Central memory CD8-positive, alpha-beta T cell (primary cell): ENCODE results near the gene EPHX1.
A peak's percentile ranks its signal among the peaks of the same experiment; 100 is the strongest.
"Not testable (repeated sequence)": the region's sequence is repeated elsewhere in the genome, so short reads cannot be mapped to it uniquely, and the experiment has no call there.

Source experiments
- ATAC-seq: fragments of 150-1000 bp; cut with Tn5 transposase; replicated peaks from 2 replicates; pipeline ENCODE4 v1.10.0; 2022; ENCODE audit warnings: mild to moderate bottlenecking, moderate FRiP score, moderate number of reproducible peaks; ENCODE audit not compliant: poor library complexity, severe bottlenecking; ENCODE audit errors: extremely low read depth
- DNase-seq, 2 donors: peaks; one replicate each; pipeline ENCODE4 v3.0.0; 2021; ENCODE audit warnings: low spot score in 2 of 2
- H3K27ac Mint-ChIP-seq: one replicate; pipeline ENCODE4 v1.8.0; 2022; ENCODE audit warnings: low read depth, mild to moderate bottlenecking, moderate library complexity, mixed read lengths
- H3K27me3 Mint-ChIP-seq: one replicate; pipeline ENCODE4 v1.8.0; 2022; ENCODE audit warnings: mixed read lengths
- H3K36me3 Mint-ChIP-seq: one replicate; pipeline ENCODE4 v1.8.0; 2022; ENCODE audit warnings: mild to moderate bottlenecking, moderate library complexity, mixed read lengths; ENCODE audit not compliant: insufficient read depth
- H3K4me1 Mint-ChIP-seq: one replicate; pipeline ENCODE4 v1.8.0; 2022; ENCODE audit warnings: mixed read lengths
- H3K4me3 Mint-ChIP-seq: one replicate; pipeline ENCODE4 v1.8.0; 2022; ENCODE audit warnings: mild to moderate bottlenecking, moderate library complexity, mixed read lengths
- H3K9me3 Mint-ChIP-seq: one replicate; pipeline ENCODE4 v1.8.0; 2022; ENCODE audit warnings: mixed read lengths

EPHX1 gene

DNA sequence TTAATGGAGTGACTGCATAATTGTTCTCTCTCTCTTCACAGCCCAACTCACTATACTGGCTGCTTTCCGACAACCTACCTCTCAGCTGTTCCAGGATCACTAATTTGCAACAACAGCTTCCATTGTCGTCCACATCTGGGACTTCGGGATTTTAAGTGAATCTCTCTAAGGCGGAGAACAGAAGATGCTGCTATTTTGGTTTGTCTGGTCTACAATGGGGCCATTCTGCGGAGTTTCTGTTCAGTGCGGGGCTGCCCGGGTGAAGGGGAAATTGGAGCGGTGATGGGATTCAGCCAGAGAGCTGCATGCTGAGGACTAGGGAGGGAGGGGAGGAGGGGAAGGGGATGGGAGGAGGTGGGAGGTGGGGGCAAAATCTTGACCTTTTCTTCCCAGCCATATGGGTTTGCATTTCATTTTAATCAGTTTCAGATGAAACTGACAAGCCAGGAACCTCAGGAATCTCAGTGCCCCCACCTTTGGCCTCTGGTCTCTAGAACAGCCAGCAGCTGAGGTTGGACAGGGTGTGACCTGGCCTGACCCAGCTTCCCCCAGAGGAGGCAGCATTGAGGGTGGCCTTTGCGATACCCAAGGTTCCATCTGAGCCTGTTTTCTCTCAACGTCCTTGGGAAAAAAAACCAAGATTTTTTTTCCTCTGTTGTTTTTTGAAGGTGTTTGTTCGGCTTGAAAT, 39.2 kb upstream of the EPHX1 start:
- DNase-seq (no peak), ATAC-seq (no peak)
- Mint-ChIP-seq H3K36me3 (peaks cover 3% of the 10 kb centered on the region), H3K9me3 (no peaks in the 10 kb centered on the region), H3K4me1 (peaks cover 5% of the 10 kb centered on the region), H3K27me3 (peaks cover 12% of the 10 kb centered on the region), H3K27ac (no peak overlapping the region), H3K4me3 (no peak overlapping the region)

DNA sequence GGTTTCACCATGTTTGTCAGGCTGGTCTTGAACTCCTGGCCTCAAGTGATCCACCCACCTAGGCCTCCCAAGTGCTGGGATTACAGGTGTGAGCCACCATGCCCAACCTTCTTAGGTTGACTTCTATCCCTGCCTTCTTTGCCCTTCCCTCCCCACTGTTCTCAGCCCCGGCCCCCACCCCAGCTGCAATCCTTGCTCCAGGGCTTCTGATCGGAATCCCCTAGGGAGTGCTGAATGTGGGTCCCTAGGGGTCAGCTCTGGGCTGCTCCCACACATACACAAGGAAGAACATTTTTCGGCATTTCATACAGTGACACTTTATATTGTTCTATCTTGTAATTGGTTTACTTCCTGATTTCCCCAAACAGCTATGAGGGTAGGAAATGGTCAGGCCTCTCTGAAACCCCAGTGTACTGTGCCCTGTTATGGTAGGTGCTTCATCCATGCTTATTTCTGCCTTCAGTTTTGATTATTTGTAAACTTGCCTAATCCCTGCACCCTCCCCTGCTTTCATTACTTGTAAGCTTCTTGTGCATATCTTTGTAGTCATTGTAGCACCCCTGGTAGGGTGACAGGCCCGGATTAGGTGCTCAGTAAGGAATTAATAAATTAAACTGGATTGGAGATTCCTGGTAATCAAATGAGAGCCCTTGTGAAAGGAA, 38.1 kb upstream of the EPHX1 start:
- H3K36me3 Mint-ChIP-seq = peaks cover 3% of the 10 kb centered on the region
- no peak for ATAC-seq
- peaks cover 5% of the 10 kb centered on the region for H3K4me1 Mint-ChIP-seq
- DNase-seq = no peak
- H3K27ac Mint-ChIP-seq = no peak overlapping the region
- no peak overlapping the region for H3K4me3 Mint-ChIP-seq
- peaks cover 1% of the 10 kb centered on the region for H3K27me3 Mint-ChIP-seq
- no peaks in the 10 kb centered on the region for H3K9me3 Mint-ChIP-seq

DNA sequence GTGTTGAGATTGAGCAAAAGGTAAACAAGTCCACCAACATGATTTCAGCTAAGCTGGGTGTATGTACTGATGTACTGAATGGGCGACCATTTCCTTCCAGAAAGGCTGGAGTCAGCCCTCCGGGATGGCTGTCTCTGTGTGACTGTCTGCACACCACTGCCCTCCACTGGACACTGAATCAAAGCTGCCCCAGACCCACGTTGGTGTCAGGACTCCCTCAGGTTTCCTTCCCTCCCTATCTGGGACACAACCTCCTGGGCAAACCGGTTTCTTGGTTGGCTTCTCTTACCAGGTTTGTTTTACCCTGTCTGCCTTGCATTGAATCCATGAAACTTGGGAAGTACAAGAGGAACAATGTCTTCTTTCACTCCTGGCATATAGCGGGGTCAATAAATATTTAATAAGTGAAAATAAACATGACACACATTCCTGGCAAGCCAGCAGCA, 37.6 kb upstream of the EPHX1 start:
- Mint-ChIP-seq H3K9me3 (no peaks in the 10 kb centered on the region), H3K27ac (no peak overlapping the region), H3K27me3 (no peaks in the 10 kb centered on the region), H3K36me3 (peaks cover 3% of the 10 kb centered on the region), H3K4me1 (peaks cover 5% of the 10 kb centered on the region), H3K4me3 (no peak overlapping the region)
- ATAC-seq = no peak
- no peak for DNase-seq

DNA sequence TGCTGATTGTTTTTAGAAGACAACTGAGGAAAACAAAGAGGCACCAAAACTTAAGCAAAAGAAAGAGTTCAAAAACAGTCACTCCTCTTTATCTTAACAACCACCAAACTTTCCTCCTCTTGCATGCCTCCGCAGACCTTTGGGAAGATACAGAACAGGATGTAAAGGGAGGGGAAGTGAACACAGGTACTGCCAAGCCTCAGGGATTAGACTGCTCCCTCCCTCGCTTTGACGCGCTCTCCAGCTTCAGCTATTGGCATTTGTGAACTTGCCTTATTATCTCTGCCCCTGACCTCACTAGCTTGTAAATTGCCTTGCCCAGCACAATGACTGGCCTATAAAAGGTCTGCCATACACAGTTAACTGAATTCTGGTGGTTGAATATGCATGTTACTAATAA, 37.1 kb upstream of the EPHX1 start:
- no peaks in the 10 kb centered on the region for H3K9me3 Mint-ChIP-seq
- no peak overlapping the region for H3K27ac Mint-ChIP-seq
- no peaks in the 10 kb centered on the region for H3K27me3 Mint-ChIP-seq
- DNase-seq (no peak), ATAC-seq (no peak)
- no peak overlapping the region for H3K4me3 Mint-ChIP-seq
- peaks cover 3% of the 10 kb centered on the region for H3K36me3 Mint-ChIP-seq
- H3K4me1 Mint-ChIP-seq = peaks cover 5% of the 10 kb centered on the region

DNA sequence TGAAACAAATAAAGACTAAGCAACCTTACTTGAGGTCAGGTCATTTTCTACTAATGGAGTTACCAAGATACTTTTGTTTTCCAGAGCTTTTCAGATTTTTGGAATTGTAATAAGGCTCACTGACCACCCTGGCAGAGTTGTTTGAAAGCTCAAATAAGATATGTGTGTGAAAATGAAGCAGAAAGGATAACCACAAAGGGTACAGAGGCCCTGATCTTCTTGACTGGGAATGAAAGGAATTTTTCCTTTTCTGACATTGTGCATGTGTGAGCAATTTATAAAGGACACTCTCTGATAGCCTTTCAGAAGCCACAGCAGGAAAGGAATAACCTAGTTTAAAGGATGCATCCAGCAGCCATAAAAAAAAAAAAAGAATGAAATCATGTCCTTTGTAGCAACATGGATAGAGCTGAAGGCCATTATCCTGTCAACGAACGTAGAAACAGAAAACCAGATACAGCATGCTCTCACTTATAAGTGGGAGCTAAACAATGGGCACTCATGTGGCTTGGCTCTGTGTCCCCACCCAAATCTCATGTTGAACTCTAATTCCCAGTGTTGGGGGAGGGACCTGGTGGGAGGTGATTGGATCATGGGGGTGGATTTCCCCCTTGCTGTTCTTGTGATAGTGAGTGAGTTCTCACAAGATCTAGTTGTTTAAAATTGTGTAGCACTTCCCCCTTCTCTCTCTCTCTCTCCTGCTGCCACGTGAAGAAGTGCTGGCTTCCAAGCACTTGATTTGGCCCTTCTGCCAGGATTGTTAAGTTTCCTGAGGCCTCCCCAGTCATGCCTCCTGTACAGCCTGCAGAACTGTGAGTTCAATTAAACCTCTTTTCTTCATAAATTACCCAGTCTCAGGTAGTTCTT, 35.4 kb upstream of the EPHX1 start:
- H3K4me1 Mint-ChIP-seq = peaks cover 5% of the 10 kb centered on the region
- H3K4me3 Mint-ChIP-seq = no peak overlapping the region
- H3K9me3 Mint-ChIP-seq = no peaks in the 10 kb centered on the region
- no peak for DNase-seq
- no peak for ATAC-seq
- H3K27me3 Mint-ChIP-seq = no peaks in the 10 kb centered on the region
- no peak overlapping the region for H3K27ac Mint-ChIP-seq
- peaks cover 5% of the 10 kb centered on the region for H3K36me3 Mint-ChIP-seq

DNA sequence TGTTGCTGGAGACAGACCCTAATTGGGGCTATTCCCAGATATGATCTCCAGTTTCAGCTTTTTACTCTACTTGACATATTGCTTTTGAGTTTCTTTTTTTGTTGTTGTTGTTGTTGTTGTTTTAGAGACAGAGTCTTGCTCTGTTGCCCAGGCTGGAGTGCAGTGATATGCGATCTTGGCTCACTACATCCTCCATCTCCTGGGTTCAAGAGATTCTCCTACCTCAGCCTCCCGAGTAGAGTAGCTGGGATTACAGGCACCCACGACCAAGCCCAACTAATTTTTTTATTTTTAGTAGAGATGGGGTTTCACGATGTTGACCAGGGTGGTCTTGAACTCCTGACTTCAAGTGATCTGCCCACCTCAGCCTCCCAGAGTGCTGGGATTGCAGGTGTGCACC, 33.6 kb upstream of the EPHX1 start:
- H3K27me3 Mint-ChIP-seq = no peaks in the 10 kb centered on the region
- DNase-seq = no peak
- no peak overlapping the region for H3K27ac Mint-ChIP-seq
- peaks cover 11% of the 10 kb centered on the region for H3K36me3 Mint-ChIP-seq
- no peak for ATAC-seq
- H3K9me3 Mint-ChIP-seq = no peaks in the 10 kb centered on the region
- peaks cover 15% of the 10 kb centered on the region for H3K4me1 Mint-ChIP-seq
- H3K4me3 Mint-ChIP-seq = no peak overlapping the region

DNA sequence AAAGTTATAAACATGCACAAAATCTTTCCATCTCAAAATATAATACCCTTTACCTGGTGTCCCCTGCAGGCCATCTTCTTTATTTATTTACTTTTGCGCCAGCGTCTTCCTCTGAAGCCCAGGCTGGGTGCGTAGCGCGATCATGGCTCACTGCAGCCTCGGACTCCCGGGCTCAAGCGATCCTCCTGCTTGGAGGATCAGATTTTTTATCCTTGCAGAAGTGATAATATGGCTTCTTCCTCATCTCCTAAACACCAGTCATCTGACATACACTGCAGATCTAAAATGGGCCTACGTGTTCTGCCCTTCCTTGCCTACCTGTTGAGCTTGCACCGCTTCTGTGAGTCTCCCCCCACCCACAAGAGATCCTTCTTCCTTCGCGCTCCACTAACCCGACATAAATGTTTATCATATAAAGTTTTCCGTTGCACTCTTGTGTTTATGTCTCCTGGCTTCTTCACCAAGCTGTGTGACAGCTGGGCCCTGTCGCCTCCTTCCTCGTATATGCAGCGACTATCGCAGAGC, 32.8 kb upstream of the EPHX1 start:
- Mint-ChIP-seq H3K36me3 (peaks cover 14% of the 10 kb centered on the region), H3K9me3 (no peaks in the 10 kb centered on the region), H3K27me3 (no peaks in the 10 kb centered on the region), H3K27ac (no peak overlapping the region), H3K4me3 (no peak overlapping the region), H3K4me1 (peaks cover 20% of the 10 kb centered on the region)
- DNase-seq = no peak
- ATAC-seq = peak; percentile 7

DNA sequence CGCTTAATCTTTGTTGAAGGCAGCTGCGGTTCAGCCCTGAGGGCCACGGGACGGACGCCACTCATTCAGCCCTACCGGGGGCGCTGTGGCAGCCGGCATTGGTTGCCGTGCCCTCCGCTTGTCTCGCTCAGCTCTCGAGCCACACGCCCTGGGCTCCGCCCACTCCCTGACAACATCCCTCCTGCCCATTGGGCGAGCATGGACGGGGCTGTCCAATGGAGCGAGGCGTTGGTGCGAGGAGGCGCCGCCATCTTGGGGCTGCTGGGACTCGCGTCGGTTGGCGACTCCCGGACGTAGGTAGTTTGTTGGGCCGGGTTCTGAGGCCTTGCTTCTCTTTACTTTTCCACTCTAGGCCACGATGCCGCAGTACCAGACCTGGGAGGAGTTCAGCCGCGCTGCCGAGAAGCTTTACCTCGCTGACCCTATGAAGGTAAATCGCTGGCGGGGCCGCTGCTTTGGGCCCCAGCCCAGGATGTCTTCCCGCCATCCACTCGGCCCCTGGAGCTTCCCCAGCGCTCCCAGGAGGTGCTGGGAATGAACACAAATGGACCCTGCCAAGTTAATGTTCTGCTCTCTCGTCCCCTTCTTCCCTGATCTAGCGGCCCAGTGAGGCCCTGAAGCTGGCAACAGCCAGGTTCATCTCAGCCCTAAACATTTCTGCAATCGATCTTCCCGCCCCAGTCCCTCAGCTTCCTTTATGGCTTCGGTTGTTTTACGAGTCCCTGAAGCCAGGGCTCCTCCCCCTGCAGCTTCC, 32.2 kb upstream of the EPHX1 start, which contains the start of gene SRP9:
Gene SRP9 (plus strand): TSS at position 244 of the 754 bp plus-strand sequence. CDS start 115 bp downstream, at position 359.
- H3K4me1 Mint-ChIP-seq = peaks cover 26% of the 10 kb centered on the region
- no peak within 1 kb of the TSS for H3K27ac Mint-ChIP-seq
- no peak within 1 kb of the TSS for H3K4me3 Mint-ChIP-seq

DNA sequence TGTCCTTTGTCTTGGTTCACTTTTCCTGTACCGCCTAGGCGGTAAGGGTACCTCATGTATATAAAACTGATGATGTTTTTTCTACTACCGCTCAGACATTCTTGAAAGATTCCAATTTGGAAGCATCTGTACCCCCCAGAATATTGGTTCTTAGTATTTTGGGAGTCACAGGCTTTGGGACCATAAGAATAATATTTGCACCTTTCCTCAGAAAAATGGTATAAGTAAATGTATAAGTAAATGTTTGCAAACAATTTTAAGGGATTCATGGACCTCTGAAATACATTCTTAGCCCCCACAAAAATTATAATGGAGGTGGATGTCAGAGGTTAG, 31.6 kb upstream of the EPHX1 start:
- no peak for ATAC-seq
- peaks cover 22% of the 10 kb centered on the region for H3K36me3 Mint-ChIP-seq
- DNase-seq = no peak
- no peak overlapping the region for H3K4me3 Mint-ChIP-seq
- H3K27me3 Mint-ChIP-seq = no peaks in the 10 kb centered on the region
- H3K4me1 Mint-ChIP-seq = peaks cover 30% of the 10 kb centered on the region
- no peaks in the 10 kb centered on the region for H3K9me3 Mint-ChIP-seq
- no peak overlapping the region for H3K27ac Mint-ChIP-seq

More for the DNA sequence above, 32.2 kb upstream of the EPHX1 start, which contains the start of gene SRP9:
- Mint-ChIP-seq H3K9me3 (no peaks in the 10 kb centered on the region), H3K36me3 (peaks cover 19% of the 10 kb centered on the region), H3K27me3 (no peaks in the 10 kb centered on the region)
- DNase-seq (peak; percentile 97 to 99), ATAC-seq (peak; percentile 98)

DNA sequence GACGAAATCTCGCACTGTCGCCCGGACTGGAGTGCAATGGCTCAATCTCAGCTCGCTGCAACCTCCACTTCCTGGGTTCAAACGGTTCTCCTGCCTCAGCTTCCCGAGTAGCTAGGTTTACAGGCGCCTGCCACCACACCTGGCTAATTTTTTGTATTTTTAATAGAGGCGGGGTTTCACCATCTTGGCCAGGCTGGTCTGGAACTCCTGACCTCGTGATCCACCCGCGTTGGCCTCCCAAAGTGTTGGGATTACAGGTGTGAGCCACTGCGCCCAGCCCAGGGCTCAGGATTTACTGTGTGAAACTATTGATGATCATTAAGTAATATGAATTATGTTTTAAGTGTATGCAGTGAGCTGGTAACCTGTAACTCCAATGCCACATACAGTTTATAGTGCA, 30.8 kb upstream of the EPHX1 start:
- H3K9me3 Mint-ChIP-seq = not testable (repeated sequence)

DNA sequence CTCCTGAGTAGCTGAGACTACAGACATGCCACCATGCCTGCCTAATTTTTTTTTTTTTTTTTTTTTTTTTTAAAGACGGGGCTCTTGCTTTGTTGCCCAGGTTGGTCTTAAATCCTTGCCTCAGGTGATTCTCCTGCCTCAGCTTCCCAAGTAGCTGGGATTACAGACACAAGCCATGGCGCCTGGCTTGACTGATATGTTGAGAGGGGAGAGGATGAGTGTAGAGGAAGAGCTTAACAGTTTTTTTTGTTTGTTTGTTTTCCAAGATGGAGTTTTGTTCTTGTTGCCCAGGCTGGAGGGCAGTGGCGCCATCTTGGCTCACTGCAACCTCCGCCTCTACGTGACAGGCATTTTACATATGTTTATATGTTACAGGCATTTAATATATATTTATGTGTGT, 29.8 kb upstream of the EPHX1 start:
- H3K27me3 Mint-ChIP-seq = no peaks in the 10 kb centered on the region
- H3K9me3 Mint-ChIP-seq = no peaks in the 10 kb centered on the region
- H3K27ac Mint-ChIP-seq = no peak overlapping the region
- peak overlapping the region; percentile 28 for H3K4me3 Mint-ChIP-seq
- H3K4me1 Mint-ChIP-seq = peaks cover 33% of the 10 kb centered on the region
- DNase-seq = no peak
- no peak for ATAC-seq
- peaks cover 39% of the 10 kb centered on the region for H3K36me3 Mint-ChIP-seq

More for the DNA sequence above, 30.8 kb upstream of the EPHX1 start:
- H3K4me1 Mint-ChIP-seq = peaks cover 38% of the 10 kb centered on the region
- not testable (repeated sequence) for H3K27me3 Mint-ChIP-seq, ATAC-seq, H3K27ac Mint-ChIP-seq, DNase-seq, H3K4me3 Mint-ChIP-seq
- H3K36me3 Mint-ChIP-seq = peaks cover 29% of the 10 kb centered on the region

DNA sequence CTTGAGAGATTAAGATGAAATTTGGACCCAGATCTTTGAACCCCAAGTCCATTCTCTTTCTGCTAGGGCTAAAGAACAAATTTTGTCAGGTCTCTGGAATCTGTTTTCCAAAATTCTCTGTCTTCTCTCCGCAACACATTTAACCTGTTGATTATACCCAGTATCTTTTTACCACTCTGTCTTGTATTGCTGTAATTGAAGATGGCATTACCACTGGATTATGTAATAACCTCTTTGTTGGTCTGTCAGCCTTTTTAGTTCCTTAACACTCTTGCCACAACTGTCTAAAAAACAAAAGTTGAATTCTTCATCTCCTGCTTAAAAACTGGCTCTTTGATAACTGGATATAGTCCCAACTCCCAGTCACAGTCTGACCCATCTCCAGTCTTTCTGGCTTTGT, 29.3 kb upstream of the EPHX1 start:
- H3K27me3 Mint-ChIP-seq = no peaks in the 10 kb centered on the region
- no peaks in the 10 kb centered on the region for H3K9me3 Mint-ChIP-seq
- peak overlapping the region; percentile 52 for H3K27ac Mint-ChIP-seq
- H3K36me3 Mint-ChIP-seq = peaks cover 41% of the 10 kb centered on the region
- peak overlapping the region; percentile 28 for H3K4me3 Mint-ChIP-seq
- H3K4me1 Mint-ChIP-seq = peaks cover 33% of the 10 kb centered on the region
- ATAC-seq (no peak), DNase-seq (no peak)
